ENCODE data around the gene GAB3.
"Not testable (repeated sequence)": the region's sequence is repeated elsewhere in the genome, so short reads cannot be mapped to it uniquely, and the experiment has no call there.

GAB3 gene

GRCh38 chrX:154655346-154655745, 95.5 kb downstream of the GAB3 start:
- no peak for DNase-seq (ENCODE audit: low spot score)

GRCh38 chrX:154654925-154655324, 96.0 kb downstream of the GAB3 start:
- no peak for DNase-seq (ENCODE audit: low spot score)

GRCh38 chrX:154654372-154654771, 96.5 kb downstream of the GAB3 start:
- no peak for DNase-seq (ENCODE audit: low spot score)

- DNase-seq (ENCODE audit: low spot score) = not testable (repeated sequence)
These were observed 97.5 kb downstream of the GAB3 start, which contains the start of gene CTAG2 for GRCh38 chrX:154653413-154653812. Gene CTAG2, minus strand, starts transcription at chrX:154653579. Its CDS starts 64 bp downstream, at chrX:154653515.

- DNase-seq (ENCODE audit: low spot score) = no peak
These were observed 97.9 kb downstream of the GAB3 start for GRCh38 chrX:154653048-154653401.

GRCh38 chrX:154652311-154653047, 98.4 kb downstream of the GAB3 start:
- no peak for DNase-seq (ENCODE audit: low spot score)

GRCh38 chrX:154650221-154650510, 100.7 kb downstream of the GAB3 start:
- no peak for DNase-seq (ENCODE audit: low spot score)

GRCh38 chrX:154649503-154650220, 101.2 kb downstream of the GAB3 start:
- DNase-seq (ENCODE audit: low spot score) = no peak

GRCh38 chrX:154648931-154649330, 101.9 kb downstream of the GAB3 start:
- no peak for DNase-seq (ENCODE audit: low spot score)

GRCh38 chrX:154645745-154646378, 105.0 kb downstream of the GAB3 start:
- not testable (repeated sequence) for DNase-seq (ENCODE audit: low spot score)

GRCh38 chrX:154643708-154644107, 107.2 kb downstream of the GAB3 start:
- not testable (repeated sequence) for DNase-seq (ENCODE audit: low spot score)

- DNase-seq (ENCODE audit: low spot score) = not testable (repeated sequence)
These were observed 109.1 kb downstream of the GAB3 start for GRCh38 chrX:154641740-154642139.

GRCh38 chrX:154633661-154634060, 117.2 kb downstream of the GAB3 start:
- DNase-seq (ENCODE audit: low spot score) = not testable (repeated sequence)

- DNase-seq (ENCODE audit: low spot score) = not testable (repeated sequence)
These were observed 119.9 kb downstream of the GAB3 start for GRCh38 chrX:154630949-154631348.

- not testable (repeated sequence) for DNase-seq (ENCODE audit: low spot score)
These were observed 121.9 kb downstream of the GAB3 start for GRCh38 chrX:154628960-154629359.
